DOHH2 (cell line): Measurements from ENCODE around the gene GCNT2.
"Not testable (repeated sequence)": the region's sequence is repeated elsewhere in the genome, so short reads cannot be mapped to it uniquely, and the experiment has no call there.

Source experiments
- CTCF ChIP-seq: fragments of 200-600 bp; sonication (generic); IDR thresholded peaks from one replicate; pipeline ENCODE4 v1.5.1; 2014; ENCODE audit warnings: antibody characterized with exemption, mild to moderate bottlenecking, low read depth, low read length; ENCODE audit not compliant: poor library complexity, severe bottlenecking
- EZH2phosphoT487 ChIP-seq: fragments of 200-600 bp; sonication (generic); IDR thresholded peaks from 2 replicates; pipeline ENCODE4 v1.6.1; 2017; ENCODE audit warnings: borderline replicate concordance, mild to moderate bottlenecking, antibody characterized with exemption, low read length, moderate library complexity, mixed read lengths

GRCh38 chr6:10575519-10575918, 54.4 kb downstream of the GCNT2 start:
- TF ChIP-seq CTCF, EZH2phosphoT487: not testable (repeated sequence)
